Pulmonary artery endothelial cell (primary cell): ENCODE data around the gene SMIM36. TPM values are rescaled to one million over a fixed set of nuclear protein-coding genes. Genes with fewer than 3 reads are reported as not detected.
A peak's percentile ranks its signal among the peaks of the same experiment; 100 is the strongest.
"Not testable (repeated sequence)": the region's sequence is repeated elsewhere in the genome, so short reads cannot be mapped to it uniquely, and the experiment has no call there.

Source experiments
- DNase-seq: peaks from one replicate; pipeline ENCODE4 v3.0.0-alpha.2; 2011; ENCODE audit warnings: low read depth, low spot score
- total RNA-seq: library from RNA; depleted of rRNA; stranded (reverse); fragments of >200 nt; gene quantifications from 2 replicates; pipeline ENCODE4 v1.2.3, GENCODE V29; 2014

The SMIM36 gene
- total RNA-seq, 1 donor from 2014 or later: not detected

DNA sequence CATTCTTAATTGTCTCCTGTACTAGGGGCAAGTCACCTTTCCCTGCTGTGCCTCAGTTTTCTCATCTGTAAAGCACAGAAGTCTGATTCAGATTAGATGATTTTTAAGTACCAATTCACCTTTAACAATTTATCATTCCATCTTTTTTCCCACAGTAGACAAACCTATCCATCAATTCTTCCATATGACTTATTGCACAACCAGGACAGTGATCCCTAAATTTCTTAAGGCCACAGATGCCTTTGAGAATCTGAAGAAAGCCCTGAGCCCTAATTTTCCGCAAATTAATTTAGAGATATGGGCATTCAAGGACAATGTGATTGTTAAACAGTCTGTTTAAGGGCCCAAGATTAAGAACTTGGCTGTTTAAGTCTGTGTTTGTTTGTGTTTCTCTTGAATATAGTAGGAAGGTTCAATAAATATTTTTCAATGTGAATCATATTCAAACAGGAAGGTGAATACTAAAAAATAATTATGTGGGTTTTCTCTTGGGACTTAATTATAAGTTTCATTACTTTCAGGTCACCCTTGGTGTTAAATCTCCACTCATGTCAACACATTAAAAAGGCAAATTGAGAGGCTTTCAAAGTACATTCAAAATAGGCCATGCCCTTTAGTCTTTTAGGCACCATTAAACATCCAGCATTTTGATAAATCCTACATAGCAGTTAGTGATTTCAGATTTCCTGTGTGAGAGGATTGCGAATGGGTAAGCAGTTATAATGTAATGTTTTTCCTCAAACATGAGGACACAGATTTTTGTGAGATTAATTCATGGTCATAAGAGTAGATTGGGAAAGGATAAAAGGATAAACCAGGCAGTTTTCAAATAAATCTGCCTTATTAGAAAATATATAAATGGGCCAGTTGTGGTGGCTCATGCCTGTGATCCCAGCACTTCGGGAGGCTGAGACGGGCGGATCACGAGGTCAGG lies 54.7 kb downstream of the SMIM36 start:
- DNase-seq: no peak

DNA sequence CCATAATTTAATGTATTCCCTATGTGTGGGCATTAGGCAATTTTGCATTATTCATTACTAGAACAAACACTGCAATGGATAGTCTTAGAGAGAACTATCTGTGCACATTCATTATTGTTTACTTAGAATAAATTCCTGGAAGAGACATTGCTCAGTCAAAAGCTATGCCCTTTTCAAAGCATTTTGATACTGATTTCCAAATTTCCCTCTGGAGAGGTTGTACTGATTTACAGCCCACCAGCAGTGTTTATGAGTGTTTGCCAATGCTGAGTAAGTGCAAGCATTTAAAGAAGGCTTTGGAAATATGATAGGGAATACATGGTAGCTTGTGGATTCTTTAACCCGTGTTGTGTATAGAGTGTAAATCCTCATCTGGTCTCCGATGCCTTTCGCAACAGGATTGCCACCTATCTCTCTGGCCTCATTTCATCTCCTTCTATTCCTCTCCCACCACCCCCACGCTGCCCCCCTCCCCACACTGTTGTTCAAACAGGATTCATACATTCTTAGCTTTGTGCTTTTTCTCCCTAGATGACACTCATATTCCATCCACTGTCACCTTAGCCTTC lies 56.3 kb downstream of the SMIM36 start:
- no peak for DNase-seq

DNA sequence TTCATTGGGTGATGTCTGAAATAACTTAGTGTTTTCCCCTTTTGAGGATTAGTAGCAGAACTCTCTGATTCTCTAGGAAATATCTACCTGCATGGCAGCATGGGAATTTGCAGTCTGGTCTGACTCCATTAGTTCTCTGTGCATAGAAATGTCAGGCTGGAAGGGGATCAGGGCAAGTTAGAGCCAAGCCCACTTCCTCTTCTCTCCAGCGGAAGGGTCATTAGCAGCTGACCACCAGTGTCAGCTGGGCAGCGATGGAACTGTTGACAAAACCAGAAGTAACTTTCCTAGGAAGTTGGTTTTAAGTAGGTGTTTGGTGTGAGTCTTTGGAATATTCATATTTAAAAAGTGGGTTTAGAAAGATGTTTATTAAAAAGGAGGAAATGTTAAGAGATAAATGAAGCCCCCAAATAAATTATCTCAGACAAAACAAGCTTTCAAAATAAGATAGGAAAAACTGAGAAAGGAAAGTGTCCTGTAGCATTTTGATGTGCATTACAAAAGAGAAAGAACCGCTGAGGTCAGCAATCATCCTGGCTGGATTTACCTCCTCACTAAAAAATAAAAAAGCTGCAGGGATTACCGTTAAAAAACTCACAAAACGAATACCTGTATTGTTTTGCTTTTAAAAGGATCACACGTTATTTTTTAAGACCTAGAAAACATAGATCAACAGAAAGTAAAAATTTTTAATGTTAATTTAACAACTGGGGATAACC lies 57.3 kb downstream of the SMIM36 start:
- DNase-seq: no peak

DNA sequence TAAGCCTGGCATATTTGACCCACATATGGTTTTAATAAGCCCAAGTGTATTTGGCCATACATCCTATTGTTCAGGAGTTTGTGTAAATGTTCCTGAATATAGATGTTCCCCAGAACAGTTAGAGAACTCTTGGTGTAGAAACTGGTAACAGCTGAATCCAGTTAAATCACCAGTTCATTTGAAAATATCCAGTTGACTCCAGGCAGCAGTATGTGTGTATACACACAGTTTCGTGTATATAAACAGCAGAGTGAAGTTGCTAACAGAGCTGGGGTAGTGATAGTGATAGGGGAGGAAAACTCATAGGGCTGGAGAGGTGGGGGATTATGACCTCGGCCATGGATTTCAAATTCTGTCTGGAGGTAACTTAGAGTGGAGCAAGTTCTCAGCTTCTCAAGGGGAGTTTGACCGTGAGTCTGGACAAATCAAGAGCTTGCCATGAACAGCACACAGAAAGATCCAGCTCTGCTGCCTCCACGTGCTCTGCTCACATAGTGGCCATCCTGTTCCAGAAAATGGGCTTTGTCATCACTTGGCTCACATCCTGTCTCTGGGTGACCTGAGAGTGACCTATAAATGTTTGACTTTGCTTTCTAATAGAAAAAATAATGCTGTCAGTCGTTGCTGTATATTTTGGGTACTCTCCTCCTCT lies 59.0 kb downstream of the SMIM36 start:
- peak; percentile 20 for DNase-seq

DNA sequence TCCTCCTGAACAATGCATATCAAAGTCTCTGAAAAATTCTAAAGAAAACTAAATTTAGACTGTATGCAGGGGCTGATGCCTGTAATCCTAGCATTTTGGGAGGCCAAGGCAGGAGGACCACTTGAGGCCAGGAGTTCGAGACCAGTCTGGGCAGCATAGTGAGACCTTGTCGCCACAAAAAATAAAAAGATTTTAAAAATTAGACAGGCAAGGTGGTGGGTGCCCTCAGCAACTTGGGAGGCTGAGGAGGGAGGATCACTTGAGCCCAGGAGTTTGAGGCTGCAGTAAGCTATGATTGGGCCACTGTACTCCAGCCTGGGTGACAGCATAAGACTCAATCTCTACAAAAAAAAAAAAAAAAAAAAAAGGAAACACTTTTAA lies 59.5 kb downstream of the SMIM36 start:
- no peak for DNase-seq

DNA sequence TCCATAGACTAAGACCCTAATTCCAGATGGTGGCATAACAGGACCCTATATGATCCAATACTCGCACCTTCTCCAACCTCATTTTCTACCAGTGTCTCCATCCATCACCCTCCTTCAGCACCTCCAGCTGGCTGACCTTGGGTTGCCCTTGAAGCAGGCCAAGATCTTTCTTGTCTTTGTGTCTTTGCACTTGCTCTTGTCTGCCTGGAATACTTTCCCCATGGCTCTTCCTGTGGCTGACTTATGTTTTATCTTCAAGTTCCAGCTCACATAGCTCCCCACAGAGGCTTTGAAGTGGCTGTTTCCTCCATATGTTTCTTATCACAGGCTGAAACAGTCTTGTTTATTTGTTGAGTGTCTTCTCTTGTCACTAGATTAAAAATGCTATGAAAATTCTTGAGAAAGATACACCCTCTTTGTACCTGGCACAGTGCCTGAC lies 60.0 kb downstream of the SMIM36 start:
- DNase-seq: peak; percentile 33

DNA sequence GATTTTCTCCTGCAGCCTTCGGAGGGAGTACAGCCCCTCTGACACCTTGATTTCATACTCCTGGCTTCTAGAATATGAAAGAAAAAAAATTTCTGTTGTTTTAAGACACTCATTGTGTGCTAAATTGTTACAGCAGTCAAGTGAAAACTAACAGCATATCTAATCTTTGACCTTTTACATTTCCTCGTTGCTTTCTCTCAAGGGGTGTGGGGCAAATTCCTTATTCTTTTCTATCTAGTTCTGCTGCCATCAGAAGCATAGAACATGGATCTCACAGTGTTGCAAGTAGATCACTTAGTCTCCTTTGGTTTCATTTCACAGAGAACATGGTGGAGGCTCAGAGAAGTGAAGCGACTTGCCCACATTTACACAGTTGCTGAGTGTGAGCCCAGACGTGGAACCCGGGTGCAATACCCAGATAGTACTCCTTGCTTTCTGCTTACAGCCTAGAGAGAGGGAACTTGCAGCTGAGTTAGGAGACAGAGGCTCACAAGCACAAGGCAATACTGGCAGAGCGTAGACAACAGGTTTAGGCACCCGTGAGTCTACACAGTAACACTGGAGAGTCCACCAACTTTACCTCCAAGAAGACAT lies 60.9 kb downstream of the SMIM36 start:
- DNase-seq: no peak

DNA sequence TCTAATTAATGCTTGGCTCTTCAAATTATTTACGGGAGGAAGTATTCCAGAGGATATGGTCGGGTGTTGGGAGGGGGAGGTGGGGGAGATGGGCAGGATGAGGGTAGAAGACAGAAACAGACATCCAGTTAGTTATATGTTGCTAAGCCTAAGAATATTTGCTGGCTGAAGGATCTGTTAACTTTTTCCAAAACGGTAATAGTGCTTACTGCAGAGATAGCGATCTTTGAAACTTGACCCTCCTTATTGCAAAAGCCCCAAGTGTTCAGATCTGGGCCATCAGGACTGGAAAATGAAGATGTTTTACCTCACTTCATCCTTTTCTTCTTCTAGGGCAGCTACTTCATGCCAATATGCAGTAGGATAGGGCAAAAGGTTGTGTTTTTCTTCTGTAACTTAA lies 62.6 kb downstream of the SMIM36 start:
- no peak for DNase-seq

DNA sequence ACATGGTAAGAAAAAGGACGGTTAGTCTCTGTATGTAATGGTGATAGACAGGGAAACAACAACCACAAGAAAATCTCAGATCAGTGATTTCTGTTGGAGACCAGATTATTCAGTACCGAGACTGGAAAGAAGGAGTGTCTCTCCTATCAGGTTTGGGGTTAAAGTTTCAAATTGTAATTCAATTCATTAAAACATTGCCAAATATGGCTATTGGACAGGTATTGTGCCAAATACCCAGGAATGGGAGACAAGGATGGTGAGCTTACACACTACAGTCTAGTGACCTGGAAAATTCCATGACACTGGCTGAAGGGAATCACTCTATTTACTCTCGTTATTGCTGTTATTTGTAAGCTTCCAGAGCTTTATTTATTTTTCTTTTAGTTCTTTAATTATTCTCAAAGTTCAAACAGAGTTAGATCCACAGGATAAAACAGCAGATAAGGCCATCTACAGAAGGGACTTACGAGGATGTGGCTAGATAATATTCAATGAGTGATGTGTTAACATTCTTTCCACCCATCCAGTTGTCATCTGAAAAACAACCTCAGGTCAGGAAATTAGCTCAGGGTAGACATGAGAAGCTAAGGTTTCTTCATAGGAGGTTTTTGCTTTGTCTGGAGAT lies 64.6 kb downstream of the SMIM36 start:
- no peak for DNase-seq

DNA sequence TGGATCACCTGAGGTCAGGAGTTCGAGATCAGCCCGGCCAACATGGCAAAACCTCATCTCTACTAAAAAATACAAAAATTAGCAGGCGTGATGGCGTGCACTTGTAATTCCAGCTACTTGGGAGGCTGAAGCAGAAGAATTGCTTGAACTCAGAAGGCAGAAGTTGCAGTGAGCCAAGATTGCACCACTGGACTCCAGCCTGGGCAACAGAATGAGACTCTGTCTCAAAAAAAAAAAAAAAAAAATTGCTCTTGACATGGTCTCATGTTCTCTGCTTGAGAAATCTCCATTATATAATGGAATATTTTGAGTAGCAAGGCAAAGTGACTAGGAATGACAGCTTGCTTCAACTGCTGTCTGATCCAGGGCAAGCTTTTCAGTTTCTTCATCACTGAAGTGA lies 65.2 kb downstream of the SMIM36 start:
- not testable (repeated sequence) for DNase-seq

DNA sequence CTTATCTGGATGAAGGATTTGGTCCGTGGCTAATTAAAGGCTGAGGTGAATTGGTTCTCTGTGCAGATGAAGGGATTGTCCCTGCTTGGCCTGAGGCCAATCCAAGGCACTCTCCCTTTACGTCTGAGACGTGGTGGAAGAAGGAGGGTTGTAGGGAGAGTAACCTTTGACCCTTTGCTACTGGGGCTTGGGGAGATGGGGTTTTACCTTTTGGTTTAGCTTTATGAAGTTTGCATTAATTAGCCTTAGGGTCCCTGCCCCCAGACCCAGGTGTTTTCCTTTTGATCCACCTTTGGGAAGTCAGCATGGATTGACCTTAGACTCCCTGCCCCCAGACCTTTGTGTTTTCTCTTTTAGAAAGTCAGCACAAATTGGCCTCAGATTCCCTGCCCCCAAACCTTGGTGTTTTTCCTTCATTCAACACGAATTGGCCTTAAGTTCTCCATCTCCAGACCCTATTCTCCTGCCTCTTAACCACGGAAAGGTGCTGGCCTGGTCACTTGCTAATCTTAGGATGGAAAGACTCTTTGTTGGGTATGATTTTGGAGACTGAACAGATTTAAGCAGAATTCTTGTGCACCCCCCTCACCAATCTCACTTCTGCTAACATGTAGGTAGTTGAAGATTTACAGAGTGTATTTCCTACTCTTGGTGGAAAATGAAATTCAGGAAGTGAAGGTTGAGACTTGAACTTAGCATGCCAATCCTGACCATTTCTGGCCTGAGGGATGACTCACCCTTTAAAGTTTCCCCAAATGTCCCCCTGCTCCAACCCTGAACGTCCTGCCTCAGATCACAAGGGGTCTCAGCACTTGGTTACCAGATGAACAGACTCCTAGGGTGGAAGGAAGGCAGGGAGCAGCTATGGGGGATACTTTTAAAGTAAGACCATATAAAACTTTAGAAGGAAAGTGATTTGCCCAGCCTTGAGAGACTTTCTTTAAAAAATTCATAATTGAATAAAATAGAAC lies 66.5 kb downstream of the SMIM36 start:
- no peak for DNase-seq

DNA sequence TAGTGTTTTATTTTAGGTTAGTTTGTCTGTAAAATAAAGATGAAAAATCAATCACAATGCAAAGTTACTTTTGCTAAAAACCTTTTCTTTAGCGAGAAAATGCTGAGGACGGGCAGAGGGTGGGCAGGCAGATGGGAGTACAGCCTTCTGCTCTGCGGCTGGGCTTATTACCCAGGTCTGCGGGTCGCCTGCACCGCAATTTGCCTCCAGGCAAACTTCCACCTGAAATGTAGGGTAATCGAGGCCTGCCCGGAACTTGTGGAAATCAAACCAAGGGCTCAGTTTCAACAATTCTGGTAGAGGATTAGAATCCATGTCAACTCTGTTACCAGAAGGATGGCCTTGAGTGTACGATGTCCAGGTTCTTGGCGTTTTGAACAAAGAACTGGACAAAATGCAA lies 67.3 kb downstream of the SMIM36 start:
- no peak for DNase-seq

DNA sequence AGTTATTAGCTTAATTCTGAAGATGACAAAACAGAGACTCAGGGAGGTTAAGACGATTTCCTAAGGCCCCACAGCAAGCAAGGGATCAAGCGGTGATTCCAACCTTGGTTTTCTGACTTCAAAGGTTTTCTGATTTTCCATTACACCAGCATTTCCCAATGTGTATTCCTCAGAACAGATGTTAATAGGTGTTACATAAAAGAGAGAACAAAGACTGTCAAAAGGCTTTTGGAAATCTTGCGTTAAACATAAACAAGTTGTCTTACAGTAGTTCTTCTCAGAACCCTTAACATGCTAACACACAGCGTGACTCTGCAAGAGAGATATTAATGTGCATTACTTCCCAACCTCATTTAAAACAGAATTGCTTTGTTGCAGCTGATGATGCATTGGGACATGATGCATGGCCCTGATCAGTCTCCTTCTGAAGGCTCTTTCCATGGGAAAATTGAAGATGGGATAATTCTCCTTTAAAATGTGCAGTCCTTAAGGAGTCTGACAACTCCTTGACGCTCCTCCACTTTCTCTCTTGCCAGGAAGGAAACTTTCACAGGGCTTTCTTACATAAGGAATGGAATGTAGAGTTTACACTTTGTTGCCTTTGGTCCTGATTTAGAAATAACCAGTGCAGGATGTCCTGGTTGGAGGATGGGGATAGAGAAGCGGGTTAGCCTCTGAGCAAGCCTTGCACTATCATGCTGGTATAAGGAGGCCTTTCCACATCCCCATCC lies 68.1 kb downstream of the SMIM36 start:
- no peak for DNase-seq

DNA sequence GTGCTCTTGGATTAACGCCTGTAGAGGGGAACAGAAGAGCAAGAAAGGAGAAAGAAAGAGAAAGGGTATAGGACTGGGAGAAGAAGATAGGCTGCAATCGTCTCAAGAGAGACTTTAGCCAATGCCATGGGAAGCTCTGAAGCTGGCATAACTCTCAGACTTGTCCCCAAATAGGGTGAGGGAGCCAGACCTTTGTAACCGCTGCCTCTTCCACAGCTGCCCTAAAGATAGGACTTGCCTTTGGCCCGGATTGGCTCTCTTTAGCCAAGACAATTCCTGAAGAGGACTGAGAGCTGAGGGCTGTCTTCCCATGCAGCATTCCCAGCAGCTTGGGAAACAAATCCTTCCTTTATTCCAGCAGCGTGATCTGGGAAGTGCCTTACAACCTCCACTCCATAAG lies 68.8 kb downstream of the SMIM36 start:
- DNase-seq: no peak

DNA sequence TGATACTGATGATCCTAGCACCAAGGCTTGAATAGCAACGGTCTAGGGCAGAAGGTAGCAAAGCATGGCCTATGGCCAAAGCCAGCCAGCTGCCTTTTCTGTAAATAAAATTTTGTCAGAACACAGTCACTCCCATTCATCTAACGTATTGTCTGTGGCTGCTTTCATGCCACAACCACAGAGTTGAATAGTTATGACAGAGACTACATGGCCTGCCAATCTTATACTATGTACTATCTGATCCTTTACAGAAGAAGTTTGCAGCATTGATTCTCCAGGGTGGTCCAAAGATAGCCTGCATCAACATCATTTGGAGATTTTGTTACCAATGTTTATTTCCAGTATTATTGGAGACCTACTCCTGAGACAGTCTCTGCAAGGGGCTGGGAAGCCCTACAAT lies 69.7 kb downstream of the SMIM36 start:
- DNase-seq: no peak

DNA sequence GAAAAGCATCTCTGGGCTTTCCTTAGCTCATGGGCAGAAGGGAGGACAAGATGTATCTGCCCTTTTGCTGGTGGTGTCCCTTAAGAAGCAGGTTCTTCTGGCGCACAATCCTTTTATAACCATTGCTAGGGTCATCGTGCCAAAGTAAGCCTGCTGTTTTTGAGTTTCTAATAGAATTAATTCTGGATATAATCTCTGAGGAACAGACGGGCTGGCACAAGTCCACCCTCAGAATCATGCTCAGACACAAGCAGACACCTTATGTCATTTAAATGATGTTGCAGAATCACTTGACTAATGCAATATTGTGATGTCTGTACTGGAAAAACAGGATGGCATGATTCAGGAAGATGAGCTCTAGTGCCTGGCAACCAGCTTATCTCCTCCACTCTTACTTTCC lies 70.9 kb downstream of the SMIM36 start:
- no peak for DNase-seq

DNA sequence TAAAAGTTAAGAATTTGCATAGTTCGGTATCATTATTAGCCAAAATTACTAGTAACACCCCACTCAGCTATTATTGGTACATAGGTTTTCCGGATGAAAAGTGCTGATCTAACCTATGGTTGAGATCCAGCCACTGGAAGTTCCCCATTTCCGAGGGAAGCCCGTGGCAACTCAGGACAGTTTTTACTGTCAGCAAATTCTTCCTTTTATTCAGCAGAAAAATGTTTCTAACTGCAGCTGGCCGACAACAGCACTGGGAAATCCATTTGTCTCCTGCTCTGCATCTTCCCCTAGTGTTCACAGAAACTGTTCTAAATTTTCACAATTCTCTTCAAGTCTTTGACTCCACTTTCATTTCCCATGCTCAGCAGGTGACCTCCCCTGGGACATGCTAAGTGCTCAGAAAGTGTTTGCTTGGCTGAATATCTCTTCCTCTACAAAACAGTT lies 74.1 kb downstream of the SMIM36 start:
- no peak for DNase-seq

DNA sequence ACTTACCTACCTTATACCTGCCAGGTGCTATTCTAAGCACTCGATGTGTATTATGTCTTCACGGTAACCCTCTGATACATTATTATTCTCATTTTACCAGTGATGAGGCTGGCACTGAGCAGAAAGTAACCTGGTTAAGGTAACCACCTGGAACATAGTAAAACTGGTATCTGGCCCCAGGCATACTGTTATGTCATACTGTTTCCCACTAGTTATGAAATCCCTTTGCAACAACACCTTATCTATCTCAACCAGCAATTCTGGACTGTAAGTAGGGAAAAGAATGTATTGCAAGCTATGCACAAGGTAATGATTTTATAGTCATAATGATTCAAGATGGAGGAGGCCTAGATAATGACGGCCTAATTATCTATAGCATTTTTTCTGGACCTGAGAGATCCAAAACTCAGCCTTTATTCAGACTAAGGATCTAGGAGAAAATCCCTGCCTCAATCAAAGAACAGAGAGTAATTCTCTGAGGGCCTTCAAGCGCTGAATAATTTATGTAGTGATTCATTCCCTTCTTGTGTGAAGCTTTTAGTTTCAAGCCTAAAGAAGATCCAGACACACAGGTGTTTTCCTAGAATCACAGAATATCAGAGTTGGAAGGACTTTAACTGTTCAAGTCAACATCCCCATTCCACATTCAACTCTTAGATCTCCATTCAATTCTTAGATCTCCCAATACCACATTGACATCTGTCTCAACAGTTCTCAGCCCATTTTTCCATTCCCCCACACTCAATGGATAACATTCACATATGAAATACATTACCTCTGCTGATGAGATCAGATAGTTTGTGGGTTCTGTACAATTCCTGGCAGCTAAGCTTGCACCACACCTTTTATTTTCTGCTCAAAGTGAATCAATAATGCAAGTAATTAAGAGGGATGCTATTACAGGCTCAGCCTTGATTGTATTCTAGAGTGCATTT lies 74.8 kb downstream of the SMIM36 start:
- DNase-seq: no peak
